ENCODE data around the gene KRT4. TPM values are rescaled to one million over a fixed set of nuclear protein-coding genes. Genes with fewer than 3 reads are reported as not detected.

Gene KRT4
- not detected for polyA plus RNA-seq (2013, experiment 1 of 2)
- not detected for polyA plus RNA-seq (2013, experiment 2 of 2)

- Histone ChIP-seq H3K4ac (ENCODE audit: low read depth, low read length) (no peak within 1 kb of the TSS), H2AK5ac (ENCODE audit: low read length) (no peak within 1 kb of the TSS), H3K36me3 (ENCODE audit: control insufficient read depth, insufficient read depth, low read length) (no peaks in the 10 kb centered on the region), H3K4me2 (ENCODE audit: low read length) (no peak within 1 kb of the TSS), H2BK15ac (replicated peaks; ENCODE audit: low read depth) (no peak within 1 kb of the TSS), H2BK5ac (ENCODE audit: low read length) (no peak within 1 kb of the TSS), H3K79me2 (ENCODE audit: control insufficient read depth, insufficient read depth, low read length) (no peaks in the 10 kb centered on the region), H3K27ac (ENCODE audit: low read depth, low read length) (no peak within 1 kb of the TSS), H3K9ac (ENCODE audit: low read length) (no peak within 1 kb of the TSS), H3K79me1 (ENCODE audit: low read length) (no peaks in the 10 kb centered on the region), H3K18ac (ENCODE audit: low read length) (no peak within 1 kb of the TSS), H3K4me1 (ENCODE audit: control insufficient read depth, low read depth, low read length) (no peaks in the 10 kb centered on the region), H3K23ac (ENCODE audit: low read length) (no peak within 1 kb of the TSS), H2BK120ac (ENCODE audit: low read depth, low read length) (no peak within 1 kb of the TSS), H3K56ac (ENCODE audit: low read length) (no peak within 1 kb of the TSS), H3K27me3 (ENCODE audit: insufficient read depth, low read length, poor library complexity) (no peaks in the 10 kb centered on the region), H4K8ac (ENCODE audit: low read depth, low read length) (no peak within 1 kb of the TSS), H3K4me3 (ENCODE audit: low read length) (no peak within 1 kb of the TSS), H4K5ac (ENCODE audit: low read length) (no peak within 1 kb of the TSS)
- WGBS (ENCODE audit: extremely low coverage, insufficient coverage, low lambda C conversion rate): no CpG with 5 or more reads among the region's 15 CpGs
- no peak for DNase-seq
These were observed at the start of gene KRT4 for GRCh38 chr12:52813885-52814709. Gene KRT4, minus strand, starts transcription at chr12:52814116. Its CDS starts 58 bp downstream, at chr12:52814058.

DNA sequence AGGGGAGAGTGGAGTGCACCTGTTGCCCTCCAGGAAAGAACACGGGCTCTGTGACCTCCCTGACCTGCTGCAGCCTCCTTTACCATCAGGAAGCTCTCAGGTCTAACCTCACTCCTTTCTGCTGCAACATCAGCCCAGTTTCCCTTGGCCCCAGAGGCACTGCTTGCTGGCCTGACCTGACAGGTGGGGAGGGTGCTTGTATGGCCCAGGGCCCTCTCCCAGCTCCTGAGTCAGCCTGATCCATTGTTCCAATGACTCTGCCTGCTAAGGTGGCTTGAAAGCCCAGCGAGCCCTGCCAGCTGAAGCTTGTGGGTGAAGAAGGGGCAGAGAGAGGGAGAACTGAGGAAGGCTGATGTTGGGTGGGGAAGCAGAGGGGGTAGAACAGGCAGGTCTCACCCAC lies 48.1 kb upstream of the KRT4 start:
- Histone ChIP-seq H3K4me3 (ENCODE audit: low read length) (no peak overlapping the region), H3K18ac (ENCODE audit: low read length) (no peak overlapping the region), H2BK120ac (ENCODE audit: low read depth, low read length) (no peak overlapping the region), H4K8ac (ENCODE audit: low read depth, low read length) (no peak overlapping the region), H2BK15ac (replicated peaks; ENCODE audit: low read depth) (no peak overlapping the region), H2BK5ac (ENCODE audit: low read length) (no peak overlapping the region), H3K79me2 (ENCODE audit: control insufficient read depth, insufficient read depth, low read length) (no peaks in the 10 kb centered on the region), H3K79me1 (ENCODE audit: low read length) (no peaks in the 10 kb centered on the region), H3K9ac (ENCODE audit: low read length) (no peak overlapping the region), H3K36me3 (ENCODE audit: control insufficient read depth, insufficient read depth, low read length) (no peaks in the 10 kb centered on the region), H3K4me1 (ENCODE audit: control insufficient read depth, low read depth, low read length) (no peaks in the 10 kb centered on the region), H3K4me2 (ENCODE audit: low read length) (no peak overlapping the region), H3K56ac (ENCODE audit: low read length) (no peak overlapping the region), H2AK5ac (ENCODE audit: low read length) (no peak overlapping the region), H3K23ac (ENCODE audit: low read length) (no peak overlapping the region), H4K5ac (ENCODE audit: low read length) (no peak overlapping the region), H3K27me3 (ENCODE audit: insufficient read depth, low read length, poor library complexity) (no peaks in the 10 kb centered on the region), H3K4ac (ENCODE audit: low read depth, low read length) (no peak overlapping the region), H3K27ac (ENCODE audit: low read depth, low read length) (no peak overlapping the region)
- no peak for DNase-seq
- no CpG with 5 or more reads among the region's 2 CpGs for WGBS (ENCODE audit: extremely low coverage, insufficient coverage, low lambda C conversion rate)

DNA sequence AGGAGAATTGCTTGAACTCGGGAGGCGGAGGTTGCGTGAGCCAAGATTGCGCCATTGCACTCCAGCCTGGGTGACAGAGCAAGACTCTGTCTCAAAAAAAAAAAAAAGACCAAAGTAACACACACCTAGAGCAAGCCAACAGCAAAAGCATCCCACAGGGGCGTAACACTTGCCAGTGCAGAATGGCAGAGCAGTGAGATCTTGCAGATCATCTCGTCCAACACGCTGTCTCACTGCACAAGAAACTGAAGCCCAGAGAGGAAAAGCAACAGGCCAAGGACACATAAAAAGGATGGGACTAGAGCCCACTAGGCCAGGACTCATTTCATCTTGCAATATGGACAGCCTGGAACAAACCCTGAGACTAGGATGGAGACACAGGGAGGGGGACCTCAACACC lies 47.6 kb upstream of the KRT4 start:
- H3K36me3 ChIP-seq (ENCODE audit: control insufficient read depth, insufficient read depth, low read length): no peaks in the 10 kb centered on the region
- no peak overlapping the region for H3K23ac ChIP-seq (ENCODE audit: low read length)
- no peak overlapping the region for H3K56ac ChIP-seq (ENCODE audit: low read length)
- H2BK15ac ChIP-seq (replicated peaks; ENCODE audit: low read depth): no peak overlapping the region
- H4K8ac ChIP-seq (ENCODE audit: low read depth, low read length): no peak overlapping the region
- H3K4ac ChIP-seq (ENCODE audit: low read depth, low read length): no peak overlapping the region
- H3K27me3 ChIP-seq (ENCODE audit: insufficient read depth, low read length, poor library complexity): no peaks in the 10 kb centered on the region
- no peak overlapping the region for H3K4me3 ChIP-seq (ENCODE audit: low read length)
- no peak overlapping the region for H2BK120ac ChIP-seq (ENCODE audit: low read depth, low read length)
- H3K79me1 ChIP-seq (ENCODE audit: low read length): no peaks in the 10 kb centered on the region
- no peaks in the 10 kb centered on the region for H3K4me1 ChIP-seq (ENCODE audit: control insufficient read depth, low read depth, low read length)
- H2BK5ac ChIP-seq (ENCODE audit: low read length): no peak overlapping the region
- no peak overlapping the region for H3K9ac ChIP-seq (ENCODE audit: low read length)
- no peak for DNase-seq
- H3K27ac ChIP-seq (ENCODE audit: low read depth, low read length): no peak overlapping the region
- no peaks in the 10 kb centered on the region for H3K79me2 ChIP-seq (ENCODE audit: control insufficient read depth, insufficient read depth, low read length)
- no peak overlapping the region for H4K5ac ChIP-seq (ENCODE audit: low read length)
- no CpG with 5 or more reads among the region's 7 CpGs for WGBS (ENCODE audit: extremely low coverage, insufficient coverage, low lambda C conversion rate)
- H3K18ac ChIP-seq (ENCODE audit: low read length): no peak overlapping the region
- no peak overlapping the region for H3K4me2 ChIP-seq (ENCODE audit: low read length)
- no peak overlapping the region for H2AK5ac ChIP-seq (ENCODE audit: low read length)

DNA sequence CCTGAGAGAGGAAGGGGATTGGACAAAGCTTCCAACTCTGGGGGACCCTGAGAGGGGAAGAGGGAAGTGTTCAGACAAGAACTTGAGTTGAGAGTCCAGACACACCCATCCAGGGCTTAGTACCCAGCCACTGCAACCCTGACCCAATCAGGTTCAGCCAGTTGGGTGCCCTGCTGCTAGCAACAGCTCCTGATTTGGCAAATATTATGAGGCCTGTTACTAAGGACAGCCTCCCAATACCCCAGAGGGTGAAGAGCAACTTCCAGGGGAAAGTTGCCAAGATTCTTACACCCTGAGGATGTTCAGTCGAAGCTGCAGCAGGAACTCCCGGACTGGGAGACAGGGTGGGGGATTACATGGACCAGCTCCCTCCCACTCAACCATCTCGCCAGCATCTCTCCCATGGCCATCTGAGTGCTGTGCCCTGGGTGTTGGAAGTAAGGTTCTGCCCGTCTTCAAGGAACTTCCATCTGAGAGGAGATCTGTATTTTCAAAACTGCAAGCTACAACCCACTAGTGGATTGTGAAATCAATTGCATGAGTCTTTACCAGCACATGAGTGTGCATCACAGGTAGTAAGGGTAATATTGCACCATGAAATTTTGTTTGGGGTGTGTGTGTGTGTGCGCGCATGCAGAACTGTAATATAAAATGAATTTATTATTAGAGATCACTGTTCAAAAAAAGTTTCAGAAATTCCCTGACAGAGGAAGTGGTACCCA lies 46.3 kb upstream of the KRT4 start:
- Histone ChIP-seq H3K79me2 (ENCODE audit: control insufficient read depth, insufficient read depth, low read length) (no peaks in the 10 kb centered on the region), H3K9ac (ENCODE audit: low read length) (no peak overlapping the region), H3K56ac (ENCODE audit: low read length) (no peak overlapping the region), H3K79me1 (ENCODE audit: low read length) (no peaks in the 10 kb centered on the region), H3K23ac (ENCODE audit: low read length) (no peak overlapping the region), H2BK120ac (ENCODE audit: low read depth, low read length) (no peak overlapping the region), H3K4me1 (ENCODE audit: control insufficient read depth, low read depth, low read length) (no peaks in the 10 kb centered on the region), H3K4me3 (ENCODE audit: low read length) (no peak overlapping the region), H3K27me3 (ENCODE audit: insufficient read depth, low read length, poor library complexity) (no peaks in the 10 kb centered on the region), H3K27ac (ENCODE audit: low read depth, low read length) (no peak overlapping the region), H3K36me3 (ENCODE audit: control insufficient read depth, insufficient read depth, low read length) (no peaks in the 10 kb centered on the region), H3K18ac (ENCODE audit: low read length) (no peak overlapping the region), H2BK15ac (replicated peaks; ENCODE audit: low read depth) (no peak overlapping the region), H4K8ac (ENCODE audit: low read depth, low read length) (no peak overlapping the region), H3K4me2 (ENCODE audit: low read length) (no peak overlapping the region), H4K5ac (ENCODE audit: low read length) (no peak overlapping the region), H3K4ac (ENCODE audit: low read depth, low read length) (no peak overlapping the region), H2AK5ac (ENCODE audit: low read length) (no peak overlapping the region), H2BK5ac (ENCODE audit: low read length) (no peak overlapping the region)
- peak; percentile 51 for DNase-seq
- WGBS (ENCODE audit: extremely low coverage, insufficient coverage, low lambda C conversion rate): no CpG with 5 or more reads among the region's 6 CpGs

DNA sequence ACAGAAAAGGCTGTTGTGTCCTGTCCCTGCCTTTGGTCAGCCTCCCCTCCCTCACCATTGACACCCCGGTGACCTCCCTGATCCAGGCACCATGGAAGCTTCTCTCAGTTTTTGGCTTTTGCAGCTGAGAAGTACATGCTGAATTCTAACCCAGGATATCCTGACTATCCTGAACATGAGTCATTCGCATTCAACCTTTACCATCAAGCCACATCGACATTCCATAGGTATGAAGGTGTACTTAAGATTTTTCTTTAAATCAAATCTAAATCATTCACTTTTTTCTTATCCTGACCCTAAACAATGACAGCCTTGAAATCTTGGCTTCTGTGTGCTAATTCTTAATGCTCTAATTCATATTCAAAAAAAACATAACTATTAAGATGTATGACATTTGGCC lies 43.6 kb upstream of the KRT4 start:
- Histone ChIP-seq H3K9ac (ENCODE audit: low read length) (no peak overlapping the region), H2AK5ac (ENCODE audit: low read length) (no peak overlapping the region), H3K4ac (ENCODE audit: low read depth, low read length) (no peak overlapping the region), H3K4me1 (ENCODE audit: control insufficient read depth, low read depth, low read length) (no peaks in the 10 kb centered on the region), H3K4me2 (ENCODE audit: low read length) (no peak overlapping the region), H4K8ac (ENCODE audit: low read depth, low read length) (no peak overlapping the region), H3K23ac (ENCODE audit: low read length) (no peak overlapping the region), H3K18ac (ENCODE audit: low read length) (no peak overlapping the region), H3K36me3 (ENCODE audit: control insufficient read depth, insufficient read depth, low read length) (no peaks in the 10 kb centered on the region), H3K27me3 (ENCODE audit: insufficient read depth, low read length, poor library complexity) (no peaks in the 10 kb centered on the region), H2BK15ac (replicated peaks; ENCODE audit: low read depth) (no peak overlapping the region), H4K5ac (ENCODE audit: low read length) (no peak overlapping the region), H3K79me1 (ENCODE audit: low read length) (no peaks in the 10 kb centered on the region), H3K27ac (ENCODE audit: low read depth, low read length) (no peak overlapping the region), H3K56ac (ENCODE audit: low read length) (no peak overlapping the region), H2BK120ac (ENCODE audit: low read depth, low read length) (no peak overlapping the region), H3K4me3 (ENCODE audit: low read length) (no peak overlapping the region), H2BK5ac (ENCODE audit: low read length) (no peak overlapping the region), H3K79me2 (ENCODE audit: control insufficient read depth, insufficient read depth, low read length) (no peaks in the 10 kb centered on the region)
- no peak for DNase-seq
- WGBS (ENCODE audit: extremely low coverage, insufficient coverage, low lambda C conversion rate): no CpG with 5 or more reads among the region's 3 CpGs
